Measurements from ENCODE around the gene UCHL3.

The UCHL3 gene

GRCh38 chr13:75633285-75633684 is 83.7 kb downstream of the UCHL3 start:
- DNase-seq, result no peak

- DNase-seq, result no peak
Observed at GRCh38 chr13:75635101-75635827, 85.7 kb downstream of the UCHL3 start.

- DNase-seq, result no peak
Observed at GRCh38 chr13:75635828-75636435, 86.3 kb downstream of the UCHL3 start, which contains the start of gene LMO7. LMO7 (plus strand) TSS chr13:75636330; CDS start chr13:75636658, 328 bp downstream.

GRCh38 chr13:75636436-75637180 is 87.0 kb downstream of the UCHL3 start:
- no peak for DNase-seq

- no peak for DNase-seq
Observed at GRCh38 chr13:75637181-75637750, 87.7 kb downstream of the UCHL3 start.

- DNase-seq, result no peak
Observed at GRCh38 chr13:75639454-75639853, 89.9 kb downstream of the UCHL3 start.

GRCh38 chr13:75641026-75641425 is 91.4 kb downstream of the UCHL3 start:
- no peak for DNase-seq

- DNase-seq, result no peak
Observed at GRCh38 chr13:75643182-75643581, 93.6 kb downstream of the UCHL3 start.

- DNase-seq, result no peak
Observed at GRCh38 chr13:75643693-75644092, 94.1 kb downstream of the UCHL3 start.

- DNase-seq, result no peak
Observed at GRCh38 chr13:75645141-75645540, 95.5 kb downstream of the UCHL3 start.

GRCh38 chr13:75647126-75647784 is 97.7 kb downstream of the UCHL3 start:
- DNase-seq, result no peak

- DNase-seq, result no peak
Observed at GRCh38 chr13:75648446-75648845, 98.9 kb downstream of the UCHL3 start.

- DNase-seq, result no peak
Observed at GRCh38 chr13:75651013-75651412, 101.4 kb downstream of the UCHL3 start.

GRCh38 chr13:75652726-75653125 is 103.1 kb downstream of the UCHL3 start:
- no peak for DNase-seq
